Stimulated activated CD8-positive, alpha-beta memory T cell treated with anti-CD3 and anti-CD28 coated beads, Interleukin-15, amount 100 ng/mL, for 4 hours (primary cell): ENCODE results near the gene EXOSC9.
"Not testable (repeated sequence)": the region's sequence is repeated elsewhere in the genome, so short reads cannot be mapped to it uniquely, and the experiment has no call there.

Experiments
- DNase-seq, 2 donors: peaks; one replicate each; pipeline ENCODE4 v3.0.0-alpha.2; 2020; ENCODE audit warnings: low read depth in 2 of 2

Gene EXOSC9

GRCh38 chr4:121800961-121801714 lies at the start of gene EXOSC9:
TSS of gene EXOSC9 (plus strand) at chr4:121801323. CDS start at chr4:121801425, 102 bp downstream.
- peak; percentile 85 to 86 for DNase-seq

GRCh38 chr4:121752142-121752541 lies 49.0 kb upstream of the EXOSC9 start:
- DNase-seq, result not testable (repeated sequence)

- DNase-seq, result no peak
Measured at GRCh38 chr4:121758925-121759568, 42.1 kb upstream of the EXOSC9 start.

- DNase-seq, result no peak
Measured at GRCh38 chr4:121760205-121760604, 40.9 kb upstream of the EXOSC9 start.

- no peak for DNase-seq
Measured at GRCh38 chr4:121764303-121764701, 36.8 kb upstream of the EXOSC9 start.

- DNase-seq, result no peak
Measured at GRCh38 chr4:121764702-121765367, 36.3 kb upstream of the EXOSC9 start, which contains the start of gene SMIM43. TSS of gene SMIM43 (minus strand) at chr4:121765164. CDS start at chr4:121765105, 59 bp downstream.

- DNase-seq, result no peak
Measured at GRCh38 chr4:121765368-121765705, 35.8 kb upstream of the EXOSC9 start.

GRCh38 chr4:121765971-121766538 lies 35.1 kb upstream of the EXOSC9 start:
- no peak for DNase-seq

- DNase-seq, result no peak
Measured at GRCh38 chr4:121767166-121767565, 34.0 kb upstream of the EXOSC9 start.

GRCh38 chr4:121769341-121769740 lies 31.8 kb upstream of the EXOSC9 start:
- no peak for DNase-seq

GRCh38 chr4:121771869-121772268 lies 29.3 kb upstream of the EXOSC9 start:
- DNase-seq, result no peak

GRCh38 chr4:121773883-121774282 lies 27.2 kb upstream of the EXOSC9 start:
- DNase-seq, result no peak

GRCh38 chr4:121776610-121777401 lies 24.3 kb upstream of the EXOSC9 start:
- DNase-seq, result no peak

GRCh38 chr4:121777625-121778024 lies 23.5 kb upstream of the EXOSC9 start:
- DNase-seq, result no peak

- no peak for DNase-seq
Measured at GRCh38 chr4:121778991-121779628, 22.0 kb upstream of the EXOSC9 start.

GRCh38 chr4:121783210-121783609 lies 17.9 kb upstream of the EXOSC9 start:
- DNase-seq, result no peak

- DNase-seq, result no peak
Measured at GRCh38 chr4:121784401-121784800, 16.7 kb upstream of the EXOSC9 start.

GRCh38 chr4:121784975-121785374 lies 16.1 kb upstream of the EXOSC9 start:
- no peak for DNase-seq

- DNase-seq, result no peak
Measured at GRCh38 chr4:121785479-121785878, 15.6 kb upstream of the EXOSC9 start.

GRCh38 chr4:121786221-121786620 lies 14.9 kb upstream of the EXOSC9 start:
- no peak for DNase-seq

GRCh38 chr4:121788896-121789295 lies 12.2 kb upstream of the EXOSC9 start:
- DNase-seq, result no peak
